Adrenal gland (tissue), 5 donors: ENCODE data around the gene UBE2E2.

Experiments
- POLR2A ChIP-seq, 2 donors: fragments of 450-650 bp; IDR thresholded peaks; one replicate each; pipeline ENCODE4 v1.6.1; 2017; ENCODE audit warnings: antibody characterized with exemption in 2 of 2, mild to moderate bottlenecking in 2 of 2, moderate library complexity in 1 of 2
- TF ChIP-seq, protein P1 (sequence below), 6 experiments: fragments of 450-650 bp in 4 of 6; fragments of 200-600 bp in 2 of 6; sonication (generic) in 1 of 6; IDR thresholded peaks; 1 replicate in 5 of 6; 2 replicates in 1 of 6; pipeline versions ENCODE4 v1.5.1 to v1.8.0; 2016 to 2021; ENCODE audit warnings: antibody characterized with exemption in 6 of 6, mild to moderate bottlenecking in 2 of 6, moderate library complexity in 1 of 6
- donor health status: DM: no; HTN: no; CAD: no.

DNA sequence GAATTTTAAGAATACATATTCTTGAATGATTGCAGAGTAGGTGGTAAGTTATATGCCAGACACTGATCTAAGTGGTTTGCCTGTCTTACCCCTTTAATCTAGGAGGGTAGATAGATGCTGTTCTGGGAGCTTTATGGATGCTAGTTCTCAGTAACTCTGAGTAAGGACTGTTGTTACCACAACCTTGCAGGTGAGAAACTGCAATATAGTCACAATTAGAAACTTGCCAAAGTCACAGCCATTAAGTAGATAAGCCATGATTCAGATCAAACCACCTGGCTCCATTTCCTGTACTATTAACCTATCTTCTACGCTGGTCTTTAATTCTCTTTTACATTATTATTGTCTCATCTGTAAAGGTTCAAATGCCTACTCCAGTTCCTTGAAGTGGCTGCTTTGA, 46.8 kb downstream of the UBE2E2 start:
- TF ChIP-seq, protein P1, sequence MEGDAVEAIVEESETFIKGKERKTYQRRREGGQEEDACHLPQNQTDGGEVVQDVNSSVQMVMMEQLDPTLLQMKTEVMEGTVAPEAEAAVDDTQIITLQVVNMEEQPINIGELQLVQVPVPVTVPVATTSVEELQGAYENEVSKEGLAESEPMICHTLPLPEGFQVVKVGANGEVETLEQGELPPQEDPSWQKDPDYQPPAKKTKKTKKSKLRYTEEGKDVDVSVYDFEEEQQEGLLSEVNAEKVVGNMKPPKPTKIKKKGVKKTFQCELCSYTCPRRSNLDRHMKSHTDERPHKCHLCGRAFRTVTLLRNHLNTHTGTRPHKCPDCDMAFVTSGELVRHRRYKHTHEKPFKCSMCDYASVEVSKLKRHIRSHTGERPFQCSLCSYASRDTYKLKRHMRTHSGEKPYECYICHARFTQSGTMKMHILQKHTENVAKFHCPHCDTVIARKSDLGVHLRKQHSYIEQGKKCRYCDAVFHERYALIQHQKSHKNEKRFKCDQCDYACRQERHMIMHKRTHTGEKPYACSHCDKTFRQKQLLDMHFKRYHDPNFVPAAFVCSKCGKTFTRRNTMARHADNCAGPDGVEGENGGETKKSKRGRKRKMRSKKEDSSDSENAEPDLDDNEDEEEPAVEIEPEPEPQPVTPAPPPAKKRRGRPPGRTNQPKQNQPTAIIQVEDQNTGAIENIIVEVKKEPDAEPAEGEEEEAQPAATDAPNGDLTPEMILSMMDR (IDR thresholded peaks at IDR 0.05), result no peak
- no peak for TF ChIP-seq POLR2A (IDR thresholded peaks at IDR 0.05)
